HK-2 (cell line): ENCODE results near the gene ANKRD36C.
"Not testable (repeated sequence)": the region's sequence is repeated elsewhere in the genome, so short reads cannot be mapped to it uniquely, and the experiment has no call there.

Experiments
- DNase-seq: peaks from one replicate; pipeline ENCODE4 v3.0.0-alpha.2; 2018; ENCODE audit not compliant: unreplicated experiment

The ANKRD36C gene

GRCh38 chr2:95799147-95799889 is 192.3 kb downstream of the ANKRD36C start:
- not testable (repeated sequence) for DNase-seq

- not testable (repeated sequence) for DNase-seq
Observed at GRCh38 chr2:95796249-95797099, 195.2 kb downstream of the ANKRD36C start.

DNA sequence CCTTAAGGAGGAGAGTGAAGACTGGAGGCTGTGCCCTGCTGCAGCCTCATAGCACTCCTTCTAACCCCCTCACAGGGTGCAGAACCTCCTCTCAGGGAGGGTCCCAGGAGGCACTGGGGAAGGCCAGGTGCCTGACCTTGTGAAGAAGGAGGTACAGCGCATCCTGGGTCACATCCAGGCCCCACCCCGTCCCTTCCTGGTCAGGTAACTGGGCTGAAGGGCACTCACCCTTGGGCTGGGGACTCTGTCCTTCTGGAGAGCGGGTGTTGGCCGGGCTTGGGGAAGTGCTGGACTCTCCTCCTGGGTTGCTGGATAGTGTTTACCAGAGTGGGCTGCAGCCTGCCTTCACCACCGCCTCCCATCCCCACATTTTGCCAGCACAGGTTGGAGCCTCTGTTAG is 197.7 kb downstream of the ANKRD36C start:
- not testable (repeated sequence) for DNase-seq

- DNase-seq: not testable (repeated sequence)
Observed at GRCh38 chr2:95790180-95790579, 201.4 kb downstream of the ANKRD36C start.

DNA sequence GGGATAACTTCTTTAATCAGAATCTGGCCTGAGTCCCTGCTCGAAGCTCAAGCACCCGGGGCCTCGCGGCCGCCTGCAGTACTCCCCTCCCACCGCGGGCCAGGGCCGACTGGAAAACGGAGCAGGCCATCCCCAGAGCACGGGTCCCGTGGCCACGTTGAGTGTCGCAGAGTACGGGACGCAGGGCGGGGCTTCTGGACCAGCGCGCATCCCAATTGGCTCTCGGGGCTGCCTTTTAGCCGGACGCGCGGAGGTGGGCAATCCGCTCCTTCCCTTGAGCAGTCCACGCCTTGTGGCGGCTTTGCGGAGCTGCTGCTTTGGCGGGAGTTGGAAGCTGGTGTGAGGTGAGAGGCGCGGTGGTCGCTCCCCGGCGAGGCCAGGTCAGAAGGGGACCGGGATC is 202.2 kb downstream of the ANKRD36C start:
- not testable (repeated sequence) for DNase-seq

GRCh38 chr2:95788642-95789041 is 203.0 kb downstream of the ANKRD36C start:
- DNase-seq: not testable (repeated sequence)
